Measurements from ENCODE around the gene BABAM2. TPM values are rescaled to one million over a fixed set of nuclear protein-coding genes. Genes with fewer than 3 reads are reported as not detected.

BABAM2 gene
- total RNA-seq, 1 experiment from 2014 or later: 40.8 TPM

GRCh38 chr2:27993402-27993787 is 102.9 kb downstream of the BABAM2 start:
- Histone ChIP-seq H3K4me2 (ENCODE audit: low read depth, low read length, poor library complexity, severe bottlenecking) (no peak overlapping the region), H3K9me2 (replicated peaks; ENCODE audit: insufficient read depth, low read length) (no peaks in the 10 kb centered on the region), H3K4me3 (ENCODE audit: low read length) (no peak overlapping the region)

GRCh38 chr2:27993950-27994728 is 103.6 kb downstream of the BABAM2 start:
- H3K27me3 ChIP-seq (ENCODE audit: low read length): no peaks in the 10 kb centered on the region
- H3K79me2 ChIP-seq (ENCODE audit: low read length): no peaks in the 10 kb centered on the region
- H3K4me1 ChIP-seq (ENCODE audit: low read length): no peaks in the 10 kb centered on the region
- no peaks in the 10 kb centered on the region for H3K9me3 ChIP-seq (ENCODE audit: low read length)
- H3K36me3 ChIP-seq (ENCODE audit: insufficient read depth, low read length): no peaks in the 10 kb centered on the region
- no peaks in the 10 kb centered on the region for H3K9me2 ChIP-seq (replicated peaks; ENCODE audit: insufficient read depth, low read length)
- H3K4me2 ChIP-seq (ENCODE audit: low read depth, low read length, poor library complexity, severe bottlenecking): no peak overlapping the region
- DNase-seq: no peak
- H3K9ac ChIP-seq (ENCODE audit: low read length): no peak overlapping the region
- no peak overlapping the region for H3K4me3 ChIP-seq (ENCODE audit: low read length)
- H4K20me1 ChIP-seq (ENCODE audit: insufficient read depth, low read depth, low read length): peaks cover 30% of the 10 kb centered on the region
- H3K27ac ChIP-seq (ENCODE audit: low read length): no peak overlapping the region
- H2AFZ ChIP-seq (ENCODE audit: low read length): no peak overlapping the region

More at GRCh38 chr2:27993402-27993787, 102.9 kb downstream of the BABAM2 start:
- Histone ChIP-seq H3K27ac (ENCODE audit: low read length) (no peak overlapping the region), H3K9me3 (ENCODE audit: low read length) (no peaks in the 10 kb centered on the region), H3K9ac (ENCODE audit: low read length) (no peak overlapping the region), H3K79me2 (ENCODE audit: low read length) (no peaks in the 10 kb centered on the region), H2AFZ (ENCODE audit: low read length) (no peak overlapping the region), H3K27me3 (ENCODE audit: low read length) (no peaks in the 10 kb centered on the region), H3K36me3 (ENCODE audit: insufficient read depth, low read length) (no peaks in the 10 kb centered on the region), H4K20me1 (ENCODE audit: insufficient read depth, low read depth, low read length) (peaks cover 25% of the 10 kb centered on the region), H3K4me1 (ENCODE audit: low read length) (no peaks in the 10 kb centered on the region)
- no peak for DNase-seq

GRCh38 chr2:27996156-27996922 is 105.8 kb downstream of the BABAM2 start:
- H3K4me2 ChIP-seq (ENCODE audit: low read depth, low read length, poor library complexity, severe bottlenecking): no peak overlapping the region
- peaks cover 40% of the 10 kb centered on the region for H4K20me1 ChIP-seq (ENCODE audit: insufficient read depth, low read depth, low read length)
- no peaks in the 10 kb centered on the region for H3K9me3 ChIP-seq (ENCODE audit: low read length)
- no peak for DNase-seq
- no peak overlapping the region for H3K27ac ChIP-seq (ENCODE audit: low read length)
- H2AFZ ChIP-seq (ENCODE audit: low read length): no peak overlapping the region
- H3K27me3 ChIP-seq (ENCODE audit: low read length): no peaks in the 10 kb centered on the region
- no peak overlapping the region for H3K9ac ChIP-seq (ENCODE audit: low read length)
- H3K79me2 ChIP-seq (ENCODE audit: low read length): no peaks in the 10 kb centered on the region
- no peaks in the 10 kb centered on the region for H3K9me2 ChIP-seq (replicated peaks; ENCODE audit: insufficient read depth, low read length)
- H3K36me3 ChIP-seq (ENCODE audit: insufficient read depth, low read length): no peaks in the 10 kb centered on the region
- H3K4me3 ChIP-seq (ENCODE audit: low read length): no peak overlapping the region
- no peaks in the 10 kb centered on the region for H3K4me1 ChIP-seq (ENCODE audit: low read length)

GRCh38 chr2:28000287-28000686 is 109.8 kb downstream of the BABAM2 start:
- Histone ChIP-seq H2AFZ (ENCODE audit: low read length) (no peak overlapping the region), H3K9ac (ENCODE audit: low read length) (no peak overlapping the region), H3K4me2 (ENCODE audit: low read depth, low read length, poor library complexity, severe bottlenecking) (no peak overlapping the region), H4K20me1 (ENCODE audit: insufficient read depth, low read depth, low read length) (peaks cover 34% of the 10 kb centered on the region), H3K27me3 (ENCODE audit: low read length) (no peaks in the 10 kb centered on the region), H3K36me3 (ENCODE audit: insufficient read depth, low read length) (no peaks in the 10 kb centered on the region), H3K27ac (ENCODE audit: low read length) (no peak overlapping the region), H3K9me3 (ENCODE audit: low read length) (no peaks in the 10 kb centered on the region), H3K79me2 (ENCODE audit: low read length) (no peaks in the 10 kb centered on the region), H3K4me1 (ENCODE audit: low read length) (no peaks in the 10 kb centered on the region), H3K4me3 (ENCODE audit: low read length) (no peak overlapping the region), H3K9me2 (replicated peaks; ENCODE audit: insufficient read depth, low read length) (no peaks in the 10 kb centered on the region)
- DNase-seq: no peak

GRCh38 chr2:28002181-28002580 is 111.7 kb downstream of the BABAM2 start:
- Histone ChIP-seq H4K20me1 (ENCODE audit: insufficient read depth, low read depth, low read length) (peaks cover 29% of the 10 kb centered on the region), H3K4me2 (ENCODE audit: low read depth, low read length, poor library complexity, severe bottlenecking) (no peak overlapping the region), H3K9me3 (ENCODE audit: low read length) (no peaks in the 10 kb centered on the region), H3K4me3 (ENCODE audit: low read length) (no peak overlapping the region), H2AFZ (ENCODE audit: low read length) (no peak overlapping the region), H3K79me2 (ENCODE audit: low read length) (no peaks in the 10 kb centered on the region), H3K36me3 (ENCODE audit: insufficient read depth, low read length) (no peaks in the 10 kb centered on the region), H3K9ac (ENCODE audit: low read length) (no peak overlapping the region), H3K27ac (ENCODE audit: low read length) (no peak overlapping the region), H3K4me1 (ENCODE audit: low read length) (no peaks in the 10 kb centered on the region), H3K27me3 (ENCODE audit: low read length) (no peaks in the 10 kb centered on the region), H3K9me2 (replicated peaks; ENCODE audit: insufficient read depth, low read length) (no peaks in the 10 kb centered on the region)
- DNase-seq: no peak

- Histone ChIP-seq H3K4me2 (ENCODE audit: low read depth, low read length, poor library complexity, severe bottlenecking) (no peak overlapping the region), H3K36me3 (ENCODE audit: insufficient read depth, low read length) (no peaks in the 10 kb centered on the region), H3K79me2 (ENCODE audit: low read length) (no peaks in the 10 kb centered on the region), H4K20me1 (ENCODE audit: insufficient read depth, low read depth, low read length) (peaks cover 29% of the 10 kb centered on the region), H3K27ac (ENCODE audit: low read length) (no peak overlapping the region), H3K4me1 (ENCODE audit: low read length) (no peaks in the 10 kb centered on the region), H3K9me2 (replicated peaks; ENCODE audit: insufficient read depth, low read length) (no peaks in the 10 kb centered on the region), H2AFZ (ENCODE audit: low read length) (no peak overlapping the region), H3K27me3 (ENCODE audit: low read length) (no peaks in the 10 kb centered on the region), H3K9me3 (ENCODE audit: low read length) (no peaks in the 10 kb centered on the region), H3K4me3 (ENCODE audit: low read length) (no peak overlapping the region), H3K9ac (ENCODE audit: low read length) (no peak overlapping the region)
- no peak for DNase-seq
Observed at GRCh38 chr2:28004086-28004485, 113.6 kb downstream of the BABAM2 start.

GRCh38 chr2:28009732-28010131 is 119.2 kb downstream of the BABAM2 start:
- H3K4me3 ChIP-seq (ENCODE audit: low read length): no peak overlapping the region
- no peaks in the 10 kb centered on the region for H3K36me3 ChIP-seq (ENCODE audit: insufficient read depth, low read length)
- no peak overlapping the region for H3K4me2 ChIP-seq (ENCODE audit: low read depth, low read length, poor library complexity, severe bottlenecking)
- no peaks in the 10 kb centered on the region for H3K27me3 ChIP-seq (ENCODE audit: low read length)
- H3K79me2 ChIP-seq (ENCODE audit: low read length): no peaks in the 10 kb centered on the region
- no peaks in the 10 kb centered on the region for H3K4me1 ChIP-seq (ENCODE audit: low read length)
- peaks cover 30% of the 10 kb centered on the region for H4K20me1 ChIP-seq (ENCODE audit: insufficient read depth, low read depth, low read length)
- no peaks in the 10 kb centered on the region for H3K9me2 ChIP-seq (replicated peaks; ENCODE audit: insufficient read depth, low read length)
- no peak overlapping the region for H3K9ac ChIP-seq (ENCODE audit: low read length)
- no peak overlapping the region for H2AFZ ChIP-seq (ENCODE audit: low read length)
- no peak overlapping the region for H3K27ac ChIP-seq (ENCODE audit: low read length)
- H3K9me3 ChIP-seq (ENCODE audit: low read length): no peaks in the 10 kb centered on the region
- DNase-seq: no peak

- no peaks in the 10 kb centered on the region for H3K9me2 ChIP-seq (replicated peaks; ENCODE audit: insufficient read depth, low read length)
- no peak overlapping the region for H3K4me3 ChIP-seq (ENCODE audit: low read length)
- H3K27ac ChIP-seq (ENCODE audit: low read length): no peak overlapping the region
- H3K4me1 ChIP-seq (ENCODE audit: low read length): no peaks in the 10 kb centered on the region
- DNase-seq: no peak
- no peak overlapping the region for H3K4me2 ChIP-seq (ENCODE audit: low read depth, low read length, poor library complexity, severe bottlenecking)
- H3K27me3 ChIP-seq (ENCODE audit: low read length): no peaks in the 10 kb centered on the region
- H3K79me2 ChIP-seq (ENCODE audit: low read length): no peaks in the 10 kb centered on the region
- no peaks in the 10 kb centered on the region for H3K9me3 ChIP-seq (ENCODE audit: low read length)
- no peaks in the 10 kb centered on the region for H3K36me3 ChIP-seq (ENCODE audit: insufficient read depth, low read length)
- no peak overlapping the region for H2AFZ ChIP-seq (ENCODE audit: low read length)
- H3K9ac ChIP-seq (ENCODE audit: low read length): no peak overlapping the region
- peaks cover 29% of the 10 kb centered on the region for H4K20me1 ChIP-seq (ENCODE audit: insufficient read depth, low read depth, low read length)
Observed at GRCh38 chr2:28011322-28011737, 120.8 kb downstream of the BABAM2 start.
